Osteoblast (primary cell): Measurements from ENCODE around the gene NMU. TPM values are rescaled to one million over a fixed set of nuclear protein-coding genes. Genes with fewer than 3 reads are reported as not detected.

Experiments used
- DNase-seq: peaks from one replicate; pipeline ENCODE4 v3.0.0; 2011; ENCODE audit warnings: low spot score, mixed read lengths; ENCODE audit not compliant: insufficient read length; ENCODE audit errors: missing footprints
- H2AFZ ChIP-seq: 2 replicates; pipeline ENCODE4 v1.6.0; 2011; ENCODE audit warnings: mild to moderate bottlenecking, low read length
- H3K27ac ChIP-seq: 2 replicates; pipeline ENCODE4 v1.5.1; 2011; ENCODE audit warnings: mild to moderate bottlenecking, low read depth, low read length, moderate library complexity
- H3K27me3 ChIP-seq: 2 replicates; pipeline ENCODE4 v1.6.0; 2012; ENCODE audit warnings: mild to moderate bottlenecking, control low read depth, inconsistent platforms, low read length, moderate library complexity; ENCODE audit not compliant: insufficient read depth
- H3K36me3 ChIP-seq: 2 replicates; pipeline ENCODE4 v1.5.1; 2011; ENCODE audit warnings: mild to moderate bottlenecking, low read length, control low read depth, moderate library complexity; ENCODE audit not compliant: insufficient read depth
- H3K4me1 ChIP-seq: 2 replicates; pipeline ENCODE4 v1.5.1; 2011; ENCODE audit warnings: mild to moderate bottlenecking, low read length, control low read depth, moderate library complexity; ENCODE audit not compliant: insufficient read depth
- H3K4me2 ChIP-seq: 2 replicates; pipeline ENCODE4 v1.6.0; 2011; ENCODE audit warnings: mild to moderate bottlenecking, low read length; ENCODE audit not compliant: insufficient read depth
- H3K4me3 ChIP-seq: fragments of 200-600 bp; sonication (generic); 3 replicates; pipeline ENCODE4 v1.5.1; 2012; ENCODE audit warnings: mild to moderate bottlenecking, low read length, inconsistent platforms; ENCODE audit not compliant: insufficient read depth
- H3K79me2 ChIP-seq: 2 replicates; pipeline ENCODE4 v1.6.0; 2012; ENCODE audit warnings: mild to moderate bottlenecking, low read length, control low read depth, inconsistent platforms; ENCODE audit not compliant: insufficient read depth
- H3K9me3 ChIP-seq: 2 replicates; pipeline ENCODE4 v1.5.1; 2011; ENCODE audit warnings: low read depth, low read length, control low read depth
- H4K20me1 ChIP-seq: 2 replicates; pipeline ENCODE4 v1.6.0; 2012; ENCODE audit warnings: mild to moderate bottlenecking, low read length, control low read depth; ENCODE audit not compliant: insufficient read depth
- total RNA-seq: library from RNA; depleted of rRNA; stranded (reverse); fragments of >200 nt; gene quantifications from 2 replicates; pipeline ENCODE4 v1.2.3, GENCODE V29; 2012
- TF ChIP-seq, protein P1 (sequence below): IDR thresholded peaks from 2 replicates; pipeline ENCODE4 v1.5.1; 2011; ENCODE audit warnings: mild to moderate bottlenecking, low read depth, low read length, moderate library complexity; ENCODE audit errors: extremely low read depth

The NMU gene
- total RNA-seq, 1 donor, result not detected

DNA sequence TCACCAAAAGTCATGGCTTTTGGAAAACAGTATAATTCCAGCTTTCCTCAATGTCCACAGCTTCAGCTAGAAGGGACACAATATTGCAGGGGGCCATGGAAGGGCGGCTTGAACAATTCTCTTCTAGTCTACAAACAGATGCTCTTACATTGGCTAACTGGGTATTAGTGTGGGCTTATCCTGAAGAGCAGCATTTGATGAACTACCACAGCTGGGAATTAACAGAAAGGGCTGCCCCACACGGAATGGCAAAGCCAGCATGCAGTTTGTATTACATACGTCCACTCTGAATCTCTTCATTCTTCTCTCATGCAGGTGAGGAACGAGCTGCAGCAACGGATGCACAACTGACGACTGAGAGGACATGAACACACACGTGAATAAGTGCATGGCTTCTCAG lies 31.1 kb downstream of the NMU start:
- Histone ChIP-seq H2AFZ (peak overlapping the region; percentile 49), H4K20me1 (no peaks in the 10 kb centered on the region), H3K4me1 (no peaks in the 10 kb centered on the region), H3K4me2 (no peak overlapping the region), H3K36me3 (no peaks in the 10 kb centered on the region), H3K27ac (no peak overlapping the region), H3K79me2 (no peaks in the 10 kb centered on the region), H3K9me3 (no peaks in the 10 kb centered on the region), H3K4me3 (no peak overlapping the region), H3K27me3 (peaks cover 9% of the 10 kb centered on the region)
- DNase-seq, result no peak
- TF ChIP-seq, protein P1, sequence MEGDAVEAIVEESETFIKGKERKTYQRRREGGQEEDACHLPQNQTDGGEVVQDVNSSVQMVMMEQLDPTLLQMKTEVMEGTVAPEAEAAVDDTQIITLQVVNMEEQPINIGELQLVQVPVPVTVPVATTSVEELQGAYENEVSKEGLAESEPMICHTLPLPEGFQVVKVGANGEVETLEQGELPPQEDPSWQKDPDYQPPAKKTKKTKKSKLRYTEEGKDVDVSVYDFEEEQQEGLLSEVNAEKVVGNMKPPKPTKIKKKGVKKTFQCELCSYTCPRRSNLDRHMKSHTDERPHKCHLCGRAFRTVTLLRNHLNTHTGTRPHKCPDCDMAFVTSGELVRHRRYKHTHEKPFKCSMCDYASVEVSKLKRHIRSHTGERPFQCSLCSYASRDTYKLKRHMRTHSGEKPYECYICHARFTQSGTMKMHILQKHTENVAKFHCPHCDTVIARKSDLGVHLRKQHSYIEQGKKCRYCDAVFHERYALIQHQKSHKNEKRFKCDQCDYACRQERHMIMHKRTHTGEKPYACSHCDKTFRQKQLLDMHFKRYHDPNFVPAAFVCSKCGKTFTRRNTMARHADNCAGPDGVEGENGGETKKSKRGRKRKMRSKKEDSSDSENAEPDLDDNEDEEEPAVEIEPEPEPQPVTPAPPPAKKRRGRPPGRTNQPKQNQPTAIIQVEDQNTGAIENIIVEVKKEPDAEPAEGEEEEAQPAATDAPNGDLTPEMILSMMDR, result no peak

DNA sequence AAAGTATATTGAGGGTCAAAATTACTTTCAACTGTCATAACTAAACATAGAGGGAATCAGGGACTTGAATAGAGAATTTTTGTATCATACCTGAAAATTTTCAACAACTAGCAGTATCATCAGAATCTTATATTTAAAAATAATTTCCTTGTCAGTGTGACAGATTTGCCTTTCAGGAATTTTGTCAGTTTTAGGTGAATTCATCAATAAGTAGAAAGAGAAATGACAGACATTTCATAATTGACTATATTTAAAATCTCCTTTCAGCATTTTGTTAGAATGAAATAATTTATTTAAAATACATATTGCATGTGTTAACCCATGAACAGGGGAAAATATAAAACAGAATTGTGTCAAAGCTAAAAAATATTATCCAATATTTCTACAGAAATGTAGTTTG lies 35.5 kb downstream of the NMU start:
- no peak for DNase-seq
- Histone ChIP-seq H3K36me3 (no peaks in the 10 kb centered on the region), H2AFZ (no peak overlapping the region), H3K27ac (no peak overlapping the region), H3K4me1 (no peaks in the 10 kb centered on the region), H3K4me3 (no peak overlapping the region), H3K4me2 (no peak overlapping the region), H3K27me3 (peaks cover 12% of the 10 kb centered on the region), H3K9me3 (no peaks in the 10 kb centered on the region), H3K79me2 (no peaks in the 10 kb centered on the region), H4K20me1 (no peaks in the 10 kb centered on the region)
- TF ChIP-seq, protein P1, result no peak

DNA sequence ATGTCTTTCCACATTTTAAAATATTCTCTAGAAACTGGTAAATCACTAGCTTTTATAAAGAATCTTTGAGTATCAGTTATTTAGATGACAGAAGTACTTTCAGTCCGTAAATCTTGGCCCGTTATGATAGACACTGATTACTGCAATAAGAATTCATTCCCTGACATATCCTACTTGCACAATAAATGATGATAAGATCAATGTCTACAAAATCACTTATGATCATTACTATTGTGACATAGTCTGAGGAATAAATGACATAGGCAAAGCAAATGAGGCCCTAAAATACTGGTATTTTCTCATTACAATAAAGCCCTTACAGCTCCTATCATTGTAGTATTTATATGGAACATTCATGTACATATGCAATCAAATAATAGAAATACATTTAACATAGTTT lies 37.5 kb downstream of the NMU start:
- Histone ChIP-seq H3K36me3 (no peaks in the 10 kb centered on the region), H4K20me1 (no peaks in the 10 kb centered on the region), H3K27me3 (peaks cover 6% of the 10 kb centered on the region), H3K27ac (no peak overlapping the region), H3K9me3 (no peaks in the 10 kb centered on the region), H3K4me2 (no peak overlapping the region), H3K4me3 (no peak overlapping the region), H2AFZ (no peak overlapping the region), H3K4me1 (no peaks in the 10 kb centered on the region), H3K79me2 (no peaks in the 10 kb centered on the region)
- TF ChIP-seq, protein P1, result no peak
- DNase-seq, result no peak

DNA sequence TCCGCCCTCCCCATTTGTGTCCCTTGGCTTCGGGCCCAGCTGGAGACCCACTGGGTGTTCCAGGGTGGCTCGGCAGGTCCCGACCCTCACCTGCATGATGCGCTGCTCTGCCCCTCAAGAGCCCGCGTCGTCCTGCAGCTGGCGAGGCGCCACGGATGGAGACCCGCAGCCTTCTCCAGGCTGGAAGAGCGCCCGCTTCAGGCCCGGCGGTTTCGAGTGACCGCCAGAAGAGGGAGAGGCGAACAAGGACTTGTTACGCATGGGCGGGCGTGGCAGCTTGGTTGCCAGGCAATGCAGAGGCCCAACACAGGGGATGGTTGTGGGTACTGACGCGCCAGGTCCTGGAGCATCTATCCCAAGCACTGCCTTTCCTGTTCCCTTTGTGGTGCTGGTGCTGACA lies 44.1 kb downstream of the NMU start, which contains the start of gene PDCL2:
Gene PDCL2 (minus strand): TSS at position 232 of the 400 bp plus-strand sequence. CDS start 136 bp downstream, at position 96.
- no peaks in the 10 kb centered on the region for H3K79me2 ChIP-seq
- H3K4me3 ChIP-seq, result no peak within 1 kb of the TSS
- H3K36me3 ChIP-seq, result no peaks in the 10 kb centered on the region
- no peaks in the 10 kb centered on the region for H3K27me3 ChIP-seq
- no peaks in the 10 kb centered on the region for H3K9me3 ChIP-seq
- H3K4me2 ChIP-seq, result no peak within 1 kb of the TSS
- no peaks in the 10 kb centered on the region for H4K20me1 ChIP-seq
- no peak within 1 kb of the TSS for H3K27ac ChIP-seq
- TF ChIP-seq, protein P1, result no peak
- H3K4me1 ChIP-seq, result no peaks in the 10 kb centered on the region
- DNase-seq, result no peak
- H2AFZ ChIP-seq, result no peak within 1 kb of the TSS
